HG03432 (cell line): Measurements from ENCODE around the gene TOPBP1.
A peak's percentile ranks its signal among the peaks of the same experiment; 100 is the strongest.

Experiments
- ATAC-seq: cut with Tn5 transposase; IDR thresholded peaks from one replicate; pipeline ENCODE4 v1.9.1; 2021; ENCODE audit warnings: mild to moderate bottlenecking, moderate library complexity; ENCODE audit not compliant: unreplicated experiment

TOPBP1 gene

GRCh38 chr3:133611534-133611933 lies 50.2 kb downstream of the TOPBP1 start:
- ATAC-seq: no peak

GRCh38 chr3:133610031-133610430 lies 51.7 kb downstream of the TOPBP1 start:
- ATAC-seq: no peak

- no peak for ATAC-seq
Observed at GRCh38 chr3:133608388-133608787, 53.4 kb downstream of the TOPBP1 start.

- no peak for ATAC-seq
Observed at GRCh38 chr3:133607816-133608215, 53.9 kb downstream of the TOPBP1 start.

GRCh38 chr3:133606902-133607301 lies 54.8 kb downstream of the TOPBP1 start:
- ATAC-seq: no peak

GRCh38 chr3:133606342-133606741 lies 55.4 kb downstream of the TOPBP1 start:
- ATAC-seq: no peak

- ATAC-seq: no peak
Observed at GRCh38 chr3:133600572-133601081, 61.1 kb downstream of the TOPBP1 start.

- no peak for ATAC-seq
Observed at GRCh38 chr3:133599280-133599679, 62.5 kb downstream of the TOPBP1 start.

GRCh38 chr3:133598405-133598804 lies 63.3 kb downstream of the TOPBP1 start:
- no peak for ATAC-seq

- no peak for ATAC-seq
Observed at GRCh38 chr3:133595341-133595740, 66.4 kb downstream of the TOPBP1 start.

GRCh38 chr3:133593243-133593642 lies 68.5 kb downstream of the TOPBP1 start:
- ATAC-seq: no peak

- ATAC-seq: no peak
Observed at GRCh38 chr3:133592843-133593242, 68.9 kb downstream of the TOPBP1 start.

GRCh38 chr3:133591271-133591742 lies 70.4 kb downstream of the TOPBP1 start:
- no peak for ATAC-seq

- no peak for ATAC-seq
Observed at GRCh38 chr3:133589503-133589902, 72.2 kb downstream of the TOPBP1 start.

GRCh38 chr3:133588784-133589465 lies 72.8 kb downstream of the TOPBP1 start:
- no peak for ATAC-seq

GRCh38 chr3:133588035-133588434 lies 73.7 kb downstream of the TOPBP1 start:
- ATAC-seq: no peak

GRCh38 chr3:133583396-133583795 lies 78.3 kb downstream of the TOPBP1 start:
- ATAC-seq: no peak

- ATAC-seq: no peak
Observed at GRCh38 chr3:133578548-133579191, 83.1 kb downstream of the TOPBP1 start.

GRCh38 chr3:133576169-133576568 lies 85.6 kb downstream of the TOPBP1 start:
- no peak for ATAC-seq

GRCh38 chr3:133575086-133575485 lies 86.7 kb downstream of the TOPBP1 start:
- ATAC-seq: no peak

- ATAC-seq: peak; percentile 33
Observed at GRCh38 chr3:133574260-133574881, 87.4 kb downstream of the TOPBP1 start.
